C4-2B (cell line): ENCODE results near the gene HIVEP3.

ENCODE experiments used
- CTCF ChIP-seq: fragments of 450-650 bp; conservative IDR thresholded peaks from 2 replicates; pipeline ENCODE4 v1.5.1; 2017; ENCODE audit warnings: mild to moderate bottlenecking
- ZFX ChIP-seq: fragments of 450-650 bp; IDR thresholded peaks from 2 replicates; pipeline ENCODE4 v1.6.1; 2017

- TF ChIP-seq CTCF (no peak), ZFX (no peak)
Measured at GRCh38 chr1:41847733-41848132, 71.0 kb downstream of the HIVEP3 start.
